ENCODE data around the gene ADAMTSL1.

Gene ADAMTSL1, protein sequence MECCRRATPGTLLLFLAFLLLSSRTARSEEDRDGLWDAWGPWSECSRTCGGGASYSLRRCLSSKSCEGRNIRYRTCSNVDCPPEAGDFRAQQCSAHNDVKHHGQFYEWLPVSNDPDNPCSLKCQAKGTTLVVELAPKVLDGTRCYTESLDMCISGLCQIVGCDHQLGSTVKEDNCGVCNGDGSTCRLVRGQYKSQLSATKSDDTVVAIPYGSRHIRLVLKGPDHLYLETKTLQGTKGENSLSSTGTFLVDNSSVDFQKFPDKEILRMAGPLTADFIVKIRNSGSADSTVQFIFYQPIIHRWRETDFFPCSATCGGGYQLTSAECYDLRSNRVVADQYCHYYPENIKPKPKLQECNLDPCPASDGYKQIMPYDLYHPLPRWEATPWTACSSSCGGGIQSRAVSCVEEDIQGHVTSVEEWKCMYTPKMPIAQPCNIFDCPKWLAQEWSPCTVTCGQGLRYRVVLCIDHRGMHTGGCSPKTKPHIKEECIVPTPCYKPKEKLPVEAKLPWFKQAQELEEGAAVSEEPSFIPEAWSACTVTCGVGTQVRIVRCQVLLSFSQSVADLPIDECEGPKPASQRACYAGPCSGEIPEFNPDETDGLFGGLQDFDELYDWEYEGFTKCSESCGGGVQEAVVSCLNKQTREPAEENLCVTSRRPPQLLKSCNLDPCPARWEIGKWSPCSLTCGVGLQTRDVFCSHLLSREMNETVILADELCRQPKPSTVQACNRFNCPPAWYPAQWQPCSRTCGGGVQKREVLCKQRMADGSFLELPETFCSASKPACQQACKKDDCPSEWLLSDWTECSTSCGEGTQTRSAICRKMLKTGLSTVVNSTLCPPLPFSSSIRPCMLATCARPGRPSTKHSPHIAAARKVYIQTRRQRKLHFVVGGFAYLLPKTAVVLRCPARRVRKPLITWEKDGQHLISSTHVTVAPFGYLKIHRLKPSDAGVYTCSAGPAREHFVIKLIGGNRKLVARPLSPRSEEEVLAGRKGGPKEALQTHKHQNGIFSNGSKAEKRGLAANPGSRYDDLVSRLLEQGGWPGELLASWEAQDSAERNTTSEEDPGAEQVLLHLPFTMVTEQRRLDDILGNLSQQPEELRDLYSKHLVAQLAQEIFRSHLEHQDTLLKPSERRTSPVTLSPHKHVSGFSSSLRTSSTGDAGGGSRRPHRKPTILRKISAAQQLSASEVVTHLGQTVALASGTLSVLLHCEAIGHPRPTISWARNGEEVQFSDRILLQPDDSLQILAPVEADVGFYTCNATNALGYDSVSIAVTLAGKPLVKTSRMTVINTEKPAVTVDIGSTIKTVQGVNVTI (N-terminal part only)

DNA sequence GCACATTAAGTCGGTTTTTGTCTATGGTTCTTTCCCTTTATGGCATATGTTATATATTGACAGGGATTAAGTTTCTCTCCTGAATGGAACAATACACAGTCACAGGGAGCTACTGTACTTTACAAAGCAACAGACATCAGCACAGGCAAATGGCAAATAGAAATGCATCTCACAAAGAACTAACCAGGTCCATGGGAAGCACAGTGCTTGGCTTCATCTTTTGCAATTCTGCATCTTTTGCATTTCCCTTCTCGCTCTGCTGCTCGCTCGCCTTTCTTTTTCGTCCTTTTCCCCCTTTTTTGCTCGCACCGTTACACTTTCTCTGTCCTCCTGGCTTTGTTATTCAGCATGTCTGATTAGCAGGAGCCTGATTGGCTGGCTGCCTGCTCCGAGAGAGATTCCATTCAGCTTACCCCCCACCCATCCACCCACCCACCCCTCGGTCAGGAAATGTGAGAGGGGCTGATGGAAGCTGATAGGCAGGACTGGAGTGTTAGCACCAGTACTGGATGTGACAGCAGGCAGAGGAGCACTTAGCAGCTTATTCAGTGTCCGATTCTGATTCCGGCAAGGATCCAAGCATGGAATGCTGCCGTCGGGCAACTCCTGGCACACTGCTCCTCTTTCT is at the start of gene ADAMTSL1:
ADAMTSL1 (plus strand) TSS at position 502 of the 628 bp plus-strand sequence; CDS start at position 582, 80 bp downstream.
- no peak for DNase-seq (ENCODE audit: low read depth)

DNA sequence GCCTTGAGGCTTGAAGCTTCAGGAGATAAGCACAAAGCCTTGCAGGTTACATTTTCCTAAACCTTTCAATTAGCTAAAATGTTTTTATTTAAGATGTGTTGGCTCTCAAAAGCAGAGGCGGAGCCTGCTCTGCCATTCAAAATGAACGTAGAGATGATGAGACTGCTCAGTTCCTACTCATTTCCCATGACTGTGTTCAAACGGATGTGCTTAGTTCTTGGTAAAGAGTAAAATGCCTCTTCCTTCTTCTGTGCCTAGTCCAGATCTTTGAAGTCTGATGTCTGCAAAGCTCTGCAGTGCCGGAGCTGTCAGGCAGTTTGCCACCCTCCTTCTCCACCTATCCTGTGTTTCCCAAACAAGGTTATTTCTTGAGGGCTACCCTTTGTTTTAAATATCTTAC is 46.3 kb upstream of the ADAMTSL1 start:
- no peak for DNase-seq (ENCODE audit: low read depth)

DNA sequence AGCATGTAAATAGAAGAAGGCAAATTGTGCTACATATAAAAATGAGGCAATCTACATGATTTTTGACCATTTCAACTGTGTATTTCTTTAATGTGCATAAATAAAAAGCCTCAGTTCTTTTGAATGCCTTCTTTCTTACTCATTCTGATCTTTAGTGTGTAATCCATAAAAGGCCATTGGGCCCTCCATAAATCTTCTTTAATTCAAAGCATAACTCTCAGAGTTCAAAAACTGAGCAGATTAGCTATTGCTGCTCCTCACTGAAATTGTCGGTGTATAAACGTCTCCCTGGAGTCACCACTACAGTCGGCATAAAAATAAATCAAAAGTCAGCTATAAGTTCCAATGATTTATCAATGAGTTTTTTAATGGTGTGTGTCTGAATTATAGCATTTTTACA is 45.3 kb upstream of the ADAMTSL1 start:
- no peak for DNase-seq (ENCODE audit: low read depth)

DNA sequence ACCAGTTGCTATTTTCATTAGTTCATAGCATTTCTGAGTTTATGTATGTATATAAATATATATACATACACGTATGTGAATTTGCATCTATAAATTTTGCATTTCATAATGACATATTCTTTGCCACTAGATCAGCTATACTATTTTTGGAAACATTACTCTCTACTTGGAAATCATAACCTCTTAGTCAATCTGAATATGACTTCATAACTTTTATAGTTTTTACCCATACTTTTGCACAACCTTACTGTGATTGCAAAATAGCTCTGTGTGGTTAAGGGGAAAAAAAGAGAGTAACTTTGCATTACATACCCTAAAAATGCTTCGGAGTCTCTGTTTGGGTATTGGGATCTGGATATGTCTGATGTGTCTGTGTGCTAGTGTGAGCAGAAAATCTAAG is 44.9 kb upstream of the ADAMTSL1 start:
- no peak for DNase-seq (ENCODE audit: low read depth)

DNA sequence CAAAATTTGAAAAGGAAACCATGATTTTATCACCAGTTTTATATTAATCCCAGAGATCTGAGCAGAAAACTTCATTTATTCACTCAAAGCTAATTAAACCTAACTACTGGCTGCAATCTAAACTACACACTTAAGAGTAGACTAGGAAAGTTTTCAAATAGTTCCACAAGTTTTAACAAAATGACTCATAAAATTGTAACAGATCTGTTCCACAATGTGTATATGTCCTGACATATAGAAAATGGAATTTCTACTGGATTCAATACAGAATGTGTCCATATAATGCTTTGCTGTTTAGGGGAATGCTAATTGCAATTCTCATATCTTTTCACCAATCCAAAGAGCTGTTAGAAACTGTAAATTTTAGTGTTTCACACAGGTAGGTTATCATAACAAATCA is 40.3 kb upstream of the ADAMTSL1 start:
- DNase-seq (ENCODE audit: low read depth): no peak

DNA sequence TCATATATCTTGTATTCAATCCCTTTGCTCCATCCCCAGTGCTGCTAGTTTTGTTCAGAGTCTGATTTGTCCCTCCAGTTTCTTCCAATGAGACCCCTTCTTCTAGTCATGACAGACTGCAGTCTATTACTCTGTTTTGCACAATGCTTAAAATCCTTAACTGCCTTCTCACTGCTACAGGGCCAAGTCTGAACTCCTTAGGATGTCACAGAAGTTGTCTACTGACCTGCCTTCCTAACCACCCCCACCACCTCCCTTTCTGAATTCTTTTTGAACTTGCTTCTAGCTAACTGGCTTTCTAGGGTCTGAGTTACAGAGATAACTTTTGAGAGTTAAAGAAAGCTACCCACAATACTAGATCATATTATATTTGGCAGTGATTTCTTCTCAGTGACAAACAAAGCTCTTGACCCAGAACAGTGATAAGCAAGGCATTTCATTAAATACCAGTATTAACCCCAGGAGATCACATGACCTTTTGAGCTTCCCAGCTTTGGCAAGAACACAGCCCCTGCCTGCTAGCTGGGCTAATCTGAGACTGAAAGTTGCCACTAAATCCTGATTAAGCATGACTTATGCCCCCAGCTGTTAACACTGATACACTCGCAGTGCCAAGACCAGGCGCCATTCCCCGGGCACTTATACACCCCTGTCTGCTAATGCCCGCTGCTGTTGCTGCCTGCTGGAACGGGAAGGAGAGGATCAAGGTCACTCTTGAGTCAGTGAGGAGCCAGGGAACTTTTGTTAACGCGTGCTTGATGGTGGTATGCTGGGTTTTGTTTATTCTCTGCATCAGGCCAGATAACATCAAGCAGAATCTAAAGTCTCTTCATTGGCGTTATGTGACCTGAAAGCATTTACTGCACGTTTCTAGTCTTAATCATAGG is 36.4 kb upstream of the ADAMTSL1 start:
- no peak for DNase-seq (ENCODE audit: low read depth)

DNA sequence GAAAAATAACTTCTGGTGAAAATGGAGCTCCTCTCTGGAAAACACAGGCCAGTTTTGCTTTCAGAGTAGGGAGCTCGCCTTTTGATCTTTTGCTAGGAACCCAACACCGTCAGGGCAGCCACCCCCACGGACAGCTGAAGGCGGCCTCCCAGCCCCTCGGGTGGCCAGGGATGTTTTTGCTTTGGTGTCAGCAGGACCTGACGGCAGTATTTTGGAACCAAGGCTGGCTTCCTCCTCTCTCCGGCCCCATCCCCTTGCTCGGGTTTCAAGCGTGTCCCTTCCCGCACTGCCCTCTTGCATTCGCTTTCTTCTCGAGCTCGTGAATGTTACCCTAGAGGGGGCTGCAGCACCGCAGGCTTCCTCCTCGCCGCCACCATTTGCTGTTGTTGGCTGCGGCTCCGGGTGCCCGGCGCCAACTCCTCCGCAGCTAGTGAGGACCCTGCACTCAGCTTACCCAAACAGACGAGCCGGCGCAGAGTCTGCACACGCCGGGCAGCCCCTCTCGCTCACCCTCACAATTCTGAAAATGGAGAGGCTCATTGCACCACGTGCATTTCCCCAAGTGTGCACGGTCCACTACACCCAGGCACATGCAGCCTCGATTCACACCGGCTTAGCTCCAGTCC is 35.5 kb upstream of the ADAMTSL1 start:
- DNase-seq (ENCODE audit: low read depth): no peak

DNA sequence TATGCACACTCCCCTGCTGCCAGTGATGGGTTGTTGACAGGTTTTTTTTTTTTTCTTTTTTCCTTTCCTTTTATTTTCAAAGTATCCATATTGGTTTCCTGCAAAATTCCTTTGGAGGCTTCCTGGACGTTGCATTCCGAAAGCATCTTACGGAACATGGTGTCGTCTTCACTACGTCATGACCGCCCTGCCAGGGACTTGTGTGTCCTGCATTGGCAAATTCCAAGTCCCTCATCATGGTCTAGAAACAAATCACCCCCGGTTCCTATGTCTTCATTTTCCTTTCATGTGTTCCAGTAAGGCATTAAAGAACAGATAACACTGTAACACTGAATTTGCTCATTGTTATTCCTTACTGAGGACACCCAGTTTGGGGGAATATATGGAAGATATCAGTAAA is 35.0 kb upstream of the ADAMTSL1 start:
- no peak for DNase-seq (ENCODE audit: low read depth)

DNA sequence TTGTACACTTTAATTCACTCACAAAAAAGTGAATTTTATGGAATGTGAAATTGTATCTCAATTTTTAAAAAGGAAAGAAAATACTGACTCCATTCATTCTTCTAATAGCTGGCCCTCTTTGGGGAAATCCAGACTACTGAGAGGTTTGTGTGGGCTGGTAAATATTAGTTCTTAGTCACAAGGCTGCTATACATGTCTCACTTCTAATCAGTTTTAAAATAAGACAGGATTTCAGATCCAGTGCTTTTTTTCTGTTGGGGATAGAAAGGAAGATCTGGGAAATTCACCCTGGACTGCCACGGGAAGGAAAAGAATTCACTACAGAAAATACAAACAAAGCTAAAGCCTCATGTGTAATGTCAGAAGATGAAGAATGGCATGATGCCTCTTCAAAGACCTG is 32.7 kb upstream of the ADAMTSL1 start:
- no peak for DNase-seq (ENCODE audit: low read depth)

DNA sequence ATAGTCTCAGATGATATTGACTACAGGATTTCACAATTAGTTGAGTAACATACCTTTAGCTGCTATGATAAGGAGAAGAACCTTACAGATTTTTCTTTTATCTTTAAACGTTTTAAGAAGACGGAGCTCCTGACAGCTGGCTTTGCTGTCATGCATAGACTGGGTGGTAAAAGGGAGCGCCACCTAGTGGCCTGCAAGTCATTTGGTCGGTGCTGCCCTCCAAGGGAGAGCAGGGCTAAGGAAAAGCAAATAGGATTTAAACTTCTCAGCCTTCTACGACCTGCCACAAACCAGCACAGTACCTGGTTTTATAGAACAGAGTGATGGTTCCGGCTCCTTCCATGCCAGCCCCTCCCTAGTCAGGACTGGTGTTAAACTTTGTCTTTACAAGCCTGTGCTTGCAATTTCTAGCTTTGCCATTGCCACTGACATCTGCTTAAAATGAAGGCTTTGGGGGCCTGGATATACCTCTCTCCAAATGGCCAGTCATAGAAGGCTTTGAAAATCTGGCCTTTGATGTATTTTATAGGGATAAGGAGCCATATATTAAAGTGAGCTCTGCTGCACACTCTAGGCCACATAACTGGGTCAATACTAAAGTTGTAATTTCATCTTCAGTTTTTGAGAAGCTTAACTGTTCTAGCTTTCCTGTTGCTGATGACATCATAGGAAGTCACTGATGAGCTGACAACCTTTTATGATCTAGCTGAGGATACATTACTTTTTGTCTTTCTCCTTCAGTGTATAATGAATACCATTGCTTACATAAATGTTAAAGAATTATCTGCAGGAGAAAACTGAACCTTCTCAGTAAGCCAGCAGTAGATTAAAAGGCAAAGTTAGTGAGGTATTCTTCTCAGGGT is 31.1 kb upstream of the ADAMTSL1 start:
- peak; percentile 1 for DNase-seq (ENCODE audit: low read depth)

DNA sequence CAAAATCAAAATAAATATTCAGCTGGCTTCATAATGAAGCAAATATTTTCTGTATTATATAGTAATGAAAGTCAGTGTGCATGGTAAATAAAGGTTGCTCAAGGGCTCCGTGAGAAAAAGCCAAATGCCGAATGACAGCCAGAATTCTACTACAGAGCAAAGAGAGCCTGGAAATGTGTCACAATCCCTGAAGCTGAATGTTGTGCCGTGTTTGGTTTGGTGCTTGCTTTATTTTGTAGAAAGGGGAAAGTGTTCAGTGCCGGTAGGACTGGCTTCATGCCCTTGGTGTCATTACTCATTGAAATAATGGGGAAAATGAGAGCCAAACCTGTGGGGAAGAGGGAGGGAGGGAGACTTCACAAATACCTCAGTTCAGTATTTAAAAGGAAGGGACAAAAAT is 26.8 kb upstream of the ADAMTSL1 start:
- DNase-seq (ENCODE audit: low read depth): no peak

DNA sequence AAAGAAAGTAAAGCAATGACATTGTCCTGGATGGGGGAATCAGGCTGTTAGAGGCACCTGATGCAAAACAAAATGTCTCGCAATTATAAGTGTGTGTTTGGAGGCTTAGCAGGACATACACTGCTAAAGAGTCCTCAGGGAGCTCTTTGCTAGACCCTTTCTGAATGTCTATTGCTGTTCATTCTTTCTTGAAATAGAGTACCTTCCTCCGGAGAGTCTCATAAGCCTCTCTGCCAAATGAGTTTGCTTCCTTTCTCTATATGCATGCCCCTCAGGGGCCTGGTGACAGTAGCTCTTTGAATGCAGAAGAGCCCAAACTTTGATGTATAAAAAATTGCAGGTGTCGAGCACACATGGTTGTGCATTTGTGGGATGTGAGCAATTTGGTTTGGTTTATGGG is 26.4 kb upstream of the ADAMTSL1 start:
- DNase-seq (ENCODE audit: low read depth): no peak

DNA sequence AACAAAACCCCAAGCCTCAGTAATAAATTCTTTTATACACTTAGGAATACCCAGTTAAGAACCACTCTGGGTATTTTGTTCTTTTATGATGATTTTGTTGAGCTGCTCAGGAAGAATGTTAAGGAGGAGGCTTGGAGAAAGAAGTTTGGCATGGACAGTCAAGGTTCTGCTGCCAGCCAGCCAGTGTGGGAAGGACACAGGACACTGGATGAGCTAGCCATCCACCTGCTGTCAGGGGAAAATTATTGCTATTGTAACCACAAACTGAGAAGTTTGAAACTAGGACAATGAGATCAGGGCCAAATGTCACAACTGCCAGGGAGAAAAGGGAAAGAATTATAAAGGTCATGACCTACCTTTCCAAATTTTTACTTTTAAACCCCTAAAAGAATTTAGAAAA is 25.9 kb upstream of the ADAMTSL1 start:
- DNase-seq (ENCODE audit: low read depth): no peak

DNA sequence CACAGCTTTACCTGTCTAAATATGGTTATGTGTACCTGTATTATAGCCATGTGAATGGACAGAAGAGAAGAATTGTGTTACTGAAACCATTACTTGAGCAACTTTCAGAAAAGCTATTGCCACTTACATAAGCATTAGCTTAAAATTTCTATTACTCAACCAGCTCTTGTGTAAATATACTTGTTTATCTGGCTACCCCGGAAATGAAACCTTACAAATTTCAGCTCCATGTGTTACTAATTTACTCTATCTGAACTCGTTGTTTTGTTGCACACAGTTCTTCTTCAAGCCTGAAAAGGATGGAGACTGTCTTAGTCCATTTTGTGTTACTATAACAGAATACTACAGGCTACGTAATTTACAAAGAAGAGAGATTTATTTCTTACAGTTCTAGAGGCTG is 22.5 kb upstream of the ADAMTSL1 start:
- no peak for DNase-seq (ENCODE audit: low read depth)

DNA sequence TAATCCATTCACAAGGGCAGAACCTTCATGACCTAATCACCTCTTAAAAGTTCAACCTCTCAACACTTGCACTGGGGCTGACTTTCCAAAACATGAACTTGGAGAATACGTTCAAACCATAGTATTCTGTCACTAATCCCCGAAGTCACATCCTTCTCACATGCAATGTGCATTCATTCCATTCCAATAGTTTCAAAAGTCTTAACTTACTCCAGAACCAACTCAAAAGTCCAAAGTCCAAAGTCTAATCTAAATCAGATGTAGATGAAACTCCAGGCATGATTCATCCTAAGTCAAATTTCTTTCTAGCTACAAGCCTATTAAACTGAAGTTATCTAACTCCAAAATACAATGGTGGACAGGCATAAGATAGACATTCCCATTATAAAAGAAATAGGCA is 21.7 kb upstream of the ADAMTSL1 start:
- no peak for DNase-seq (ENCODE audit: low read depth)

DNA sequence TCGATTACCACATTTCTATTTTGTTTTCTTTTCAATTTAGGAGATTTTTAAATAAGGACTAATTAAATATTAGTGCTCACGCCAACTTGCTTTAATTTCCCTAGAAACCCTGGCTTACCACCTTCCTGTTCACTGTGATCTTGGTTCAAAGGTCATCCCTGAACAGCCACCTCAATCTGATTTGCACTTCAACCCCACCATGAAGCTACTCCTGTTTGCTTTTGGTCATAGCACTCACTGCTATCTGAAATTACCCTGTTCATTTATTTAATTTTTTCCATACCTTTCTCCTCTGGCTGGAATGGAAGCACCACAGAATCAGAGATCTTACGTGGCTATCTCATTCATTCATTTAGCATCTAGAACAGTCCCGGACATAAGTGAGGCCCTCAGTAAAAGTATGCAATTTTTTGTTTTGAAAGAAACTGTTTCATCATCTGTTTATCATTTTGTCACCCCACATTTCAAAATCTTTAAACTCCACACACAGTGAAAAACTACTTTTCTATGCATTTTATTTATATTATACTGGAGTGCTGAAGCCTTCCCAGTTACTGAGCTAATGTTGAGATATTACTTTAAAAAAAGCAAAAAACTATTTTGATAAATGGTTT is 17.2 kb upstream of the ADAMTSL1 start:
- no peak for DNase-seq (ENCODE audit: low read depth)

DNA sequence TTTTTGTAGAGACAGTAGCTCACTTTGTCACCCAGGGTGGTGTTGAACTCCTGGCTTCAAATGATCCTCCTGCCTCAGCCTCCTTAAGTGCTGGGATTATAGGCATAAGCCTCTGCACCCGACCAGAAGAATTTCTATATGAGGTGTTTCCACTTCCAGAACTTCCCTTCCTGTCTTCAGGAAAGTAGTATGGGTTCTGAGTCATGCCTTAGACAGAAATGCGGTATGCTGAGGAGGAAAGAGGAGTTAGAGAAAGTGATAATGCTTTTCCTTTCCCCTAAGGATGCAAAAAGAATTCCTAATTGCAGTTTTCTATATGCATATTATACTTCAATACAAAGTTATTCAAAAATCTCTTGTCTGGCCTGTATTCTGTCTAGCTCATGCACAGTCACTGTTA is 16.4 kb upstream of the ADAMTSL1 start:
- no peak for DNase-seq (ENCODE audit: low read depth)

DNA sequence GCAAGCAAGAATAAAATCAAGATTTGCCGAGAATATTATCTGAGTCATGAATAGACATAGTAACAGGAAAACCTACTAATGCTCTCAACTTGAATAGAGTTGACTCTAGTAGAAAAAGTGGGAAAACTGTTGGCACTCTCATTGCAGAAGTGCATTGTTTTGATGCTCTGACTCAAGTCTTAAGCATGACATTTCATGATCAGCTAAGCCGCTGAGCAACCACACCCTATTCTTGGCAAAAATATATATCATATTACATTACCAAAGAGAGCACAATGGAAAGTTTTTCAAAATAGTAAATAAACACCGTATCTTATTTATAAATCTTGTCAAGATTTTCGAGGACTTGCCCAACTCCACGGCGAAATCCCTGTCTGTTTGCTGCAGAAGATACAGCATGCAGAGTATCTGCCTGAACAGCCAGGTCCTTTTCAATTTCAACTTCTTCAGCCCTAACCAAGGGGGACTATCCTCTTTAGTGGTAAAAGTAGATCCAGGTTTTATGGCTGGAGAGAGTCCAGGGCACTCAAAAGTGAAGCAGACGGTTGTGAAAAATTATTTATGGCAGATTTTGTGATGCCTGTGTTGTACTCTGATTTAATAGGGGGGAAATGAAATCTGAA is 13.9 kb upstream of the ADAMTSL1 start:
- no peak for DNase-seq (ENCODE audit: low read depth)
